Activated T-helper 1 cell treated with anti-CD3 and anti-CD28 coated beads, Interleukin-12 subunit alpha, Interleukin-12 subunit beta, Interleukin-2, Interleukin-4 antibody, amounts not matched to agents 30 ng/mL and 10 ng/mL and 1 ng/mL, durations not matched to agents 14 hours and 24 hours and 36 hours (primary cell): ENCODE data around the gene RANBP3. TPM values are rescaled to one million over a fixed set of nuclear protein-coding genes. Genes with fewer than 3 reads are reported as not detected.
"Not testable (repeated sequence)": the region's sequence is repeated elsewhere in the genome, so short reads cannot be mapped to it uniquely, and the experiment has no call there.

Experiments used
- DNase-seq: peaks from one replicate; pipeline ENCODE4 v3.0.0; 2021; ENCODE audit warnings: low spot score
- H3K27ac Mint-ChIP-seq: one replicate; pipeline ENCODE4 v1.8.0; 2021; ENCODE audit warnings: mild to moderate bottlenecking, mixed read lengths
- H3K27me3 Mint-ChIP-seq: one replicate; pipeline ENCODE4 v1.8.0; 2022; ENCODE audit warnings: mild to moderate bottlenecking, moderate library complexity, mixed read lengths; ENCODE audit not compliant: insufficient read depth
- H3K36me3 Mint-ChIP-seq: one replicate; pipeline ENCODE4 v1.8.0; 2021; ENCODE audit warnings: low read depth, mixed read lengths
- H3K4me1 Mint-ChIP-seq: one replicate; pipeline ENCODE4 v1.8.0; 2021; ENCODE audit warnings: low read depth, mixed read lengths
- H3K4me3 Mint-ChIP-seq: one replicate; pipeline ENCODE4 v1.8.0; 2021; ENCODE audit warnings: mild to moderate bottlenecking, moderate library complexity, mixed read lengths
- H3K9me3 Mint-ChIP-seq: one replicate; pipeline ENCODE4 v1.8.0; 2021; ENCODE audit warnings: mixed read lengths
- intact Hi-C: fragments of 100-400 bp; cut with micrococcal nuclease; formaldehyde crosslinking; loops from one replicate; pipeline ENCODE4 v1.15.1; 2024
- total RNA-seq: library from RNA; stranded (reverse); gene quantifications from 2 replicates; pipeline ENCODE4 v1.2.3, GENCODE V29; 2022

The RANBP3 gene
- total RNA-seq, 1 donor from 2014 or later, result 122 TPM

GRCh38 chr19:5989388-5990074, 11.6 kb upstream of the RANBP3 start:
- H3K4me1 Mint-ChIP-seq, result peaks cover 26% of the 10 kb centered on the region
- peaks cover 1% of the 10 kb centered on the region for H3K36me3 Mint-ChIP-seq
- intact Hi-C loops, result no loop called here
- H3K27ac Mint-ChIP-seq, result peak overlapping the region; percentile 35
- H3K9me3 Mint-ChIP-seq, result no peaks in the 10 kb centered on the region
- H3K27me3 Mint-ChIP-seq, result no peaks in the 10 kb centered on the region
- H3K4me3 Mint-ChIP-seq, result no peak overlapping the region
- DNase-seq, result no peak

GRCh38 chr19:5988517-5989387, 10.8 kb upstream of the RANBP3 start:
- Mint-ChIP-seq H3K4me3 (no peak overlapping the region), H3K27ac (no peak overlapping the region), H3K36me3 (peaks cover 1% of the 10 kb centered on the region), H3K27me3 (no peaks in the 10 kb centered on the region), H3K4me1 (peaks cover 34% of the 10 kb centered on the region), H3K9me3 (no peaks in the 10 kb centered on the region)
- DNase-seq, result no peak
- intact Hi-C loops, result no loop called here

GRCh38 chr19:5987077-5987818, 9.3 kb upstream of the RANBP3 start:
- Mint-ChIP-seq H3K9me3 (no peaks in the 10 kb centered on the region), H3K36me3 (peaks cover 1% of the 10 kb centered on the region), H3K27me3 (no peaks in the 10 kb centered on the region), H3K27ac (peak overlapping the region; percentile 55), H3K4me3 (peak overlapping the region; percentile 75), H3K4me1 (peaks cover 44% of the 10 kb centered on the region)
- peak; percentile 57 for DNase-seq
- intact Hi-C loops, result loop anchor here (1.0 to 2.0 kb wide), 3 partner anchors 35 to 138 kb away; no protein-coding TSS in a partner anchor

- intact Hi-C loops, result loop anchor here (2.0 kb wide), 1 partner anchor 63 kb away; no protein-coding TSS in a partner anchor
- H3K27ac Mint-ChIP-seq, result not testable (repeated sequence)
These were observed 7.9 kb upstream of the RANBP3 start for GRCh38 chr19:5985837-5986236.

GRCh38 chr19:5985098-5985783, 7.3 kb upstream of the RANBP3 start:
- DNase-seq, result no peak
- peaks cover 46% of the 10 kb centered on the region for H3K4me1 Mint-ChIP-seq
- H3K36me3 Mint-ChIP-seq, result no peaks in the 10 kb centered on the region
- intact Hi-C loops, result no loop called here
- H3K9me3 Mint-ChIP-seq, result no peaks in the 10 kb centered on the region
- no peaks in the 10 kb centered on the region for H3K27me3 Mint-ChIP-seq
- H3K27ac Mint-ChIP-seq, result no peak overlapping the region
- no peak overlapping the region for H3K4me3 Mint-ChIP-seq

More at GRCh38 chr19:5985837-5986236, 7.9 kb upstream of the RANBP3 start:
- H3K4me3 Mint-ChIP-seq, H3K9me3 Mint-ChIP-seq, H3K27me3 Mint-ChIP-seq, DNase-seq, H3K36me3 Mint-ChIP-seq: not testable (repeated sequence)
- peaks cover 44% of the 10 kb centered on the region for H3K4me1 Mint-ChIP-seq

GRCh38 chr19:5984600-5984999, 6.7 kb upstream of the RANBP3 start:
- peaks cover 52% of the 10 kb centered on the region for H3K4me1 Mint-ChIP-seq
- no peak overlapping the region for H3K27ac Mint-ChIP-seq
- H3K4me3 Mint-ChIP-seq, result no peak overlapping the region

GRCh38 chr19:5983367-5983955, 5.5 kb upstream of the RANBP3 start:
- Mint-ChIP-seq H3K4me3 (no peak overlapping the region), H3K9me3 (no peaks in the 10 kb centered on the region), H3K36me3 (peaks cover 2% of the 10 kb centered on the region), H3K27me3 (no peaks in the 10 kb centered on the region), H3K4me1 (peaks cover 56% of the 10 kb centered on the region), H3K27ac (peak overlapping the region; percentile 55)
- DNase-seq, result no peak
- intact Hi-C loops, result no loop called here

More at GRCh38 chr19:5984600-5984999, 6.7 kb upstream of the RANBP3 start:
- no peaks in the 10 kb centered on the region for H3K36me3 Mint-ChIP-seq
- intact Hi-C loops, result no loop called here
- H3K27me3 Mint-ChIP-seq, result no peaks in the 10 kb centered on the region
- DNase-seq, result no peak
- H3K9me3 Mint-ChIP-seq, result no peaks in the 10 kb centered on the region

- H3K4me3 Mint-ChIP-seq, result peak overlapping the region; percentile 98
- H3K27ac Mint-ChIP-seq, result peak overlapping the region; percentile 92
- no peaks in the 10 kb centered on the region for H3K9me3 Mint-ChIP-seq
- intact Hi-C loops, result loop anchor here (1.0 to 5.0 kb wide), 10 partner anchors 11 to 383 kb away; partner anchors contain the start of genes CATSPERD, CLPP, HSD11B1L and LONP1
- no peak for DNase-seq
- H3K4me1 Mint-ChIP-seq, result peaks cover 63% of the 10 kb centered on the region
- H3K27me3 Mint-ChIP-seq, result no peaks in the 10 kb centered on the region
- H3K36me3 Mint-ChIP-seq, result peaks cover 27% of the 10 kb centered on the region
These were observed 939 bp upstream of the RANBP3 start for GRCh38 chr19:5978606-5979552.

- no peak for DNase-seq
- H3K36me3 Mint-ChIP-seq, result peaks cover 28% of the 10 kb centered on the region
These were observed 637 bp downstream of the RANBP3 start for GRCh38 chr19:5977222-5977784.

GRCh38 chr19:5976768-5977167, 1.2 kb downstream of the RANBP3 start:
- intact Hi-C loops, result loop anchor here (5.0 kb wide), 1 partner anchor 386 kb away; the partner anchor contains the start of gene CLPP
- no peak for DNase-seq
- H3K27ac Mint-ChIP-seq, result peak overlapping the region; percentile 88
- H3K4me3 Mint-ChIP-seq, result peak overlapping the region; percentile 98
- peaks cover 31% of the 10 kb centered on the region for H3K36me3 Mint-ChIP-seq
- H3K4me1 Mint-ChIP-seq, result peaks cover 62% of the 10 kb centered on the region
- H3K9me3 Mint-ChIP-seq, result no peaks in the 10 kb centered on the region
- no peaks in the 10 kb centered on the region for H3K27me3 Mint-ChIP-seq

More at GRCh38 chr19:5977222-5977784, 637 bp downstream of the RANBP3 start:
- Mint-ChIP-seq H3K27me3 (no peaks in the 10 kb centered on the region), H3K27ac (peak overlapping the region; percentile 88), H3K4me1 (peaks cover 56% of the 10 kb centered on the region), H3K4me3 (peak overlapping the region; percentile 98), H3K9me3 (no peaks in the 10 kb centered on the region)
- intact Hi-C loops, result loop anchor here (5.0 kb wide), 1 partner anchor 385 kb away; the partner anchor contains the start of gene CLPP

- no peaks in the 10 kb centered on the region for H3K9me3 Mint-ChIP-seq
- peaks cover 31% of the 10 kb centered on the region for H3K36me3 Mint-ChIP-seq
- intact Hi-C loops, result loop anchor here (5.0 kb wide), 1 partner anchor 387 kb away; the partner anchor contains the start of gene CLPP
- no peak for DNase-seq
- peaks cover 71% of the 10 kb centered on the region for H3K4me1 Mint-ChIP-seq
- H3K27ac Mint-ChIP-seq, result peak overlapping the region; percentile 79
- H3K4me3 Mint-ChIP-seq, result peak overlapping the region; percentile 98
- no peaks in the 10 kb centered on the region for H3K27me3 Mint-ChIP-seq
These were observed 2.6 kb downstream of the RANBP3 start for GRCh38 chr19:5975388-5975728.
